ENCODE measurements around the gene FOXL1.

The FOXL1 gene

DNA sequence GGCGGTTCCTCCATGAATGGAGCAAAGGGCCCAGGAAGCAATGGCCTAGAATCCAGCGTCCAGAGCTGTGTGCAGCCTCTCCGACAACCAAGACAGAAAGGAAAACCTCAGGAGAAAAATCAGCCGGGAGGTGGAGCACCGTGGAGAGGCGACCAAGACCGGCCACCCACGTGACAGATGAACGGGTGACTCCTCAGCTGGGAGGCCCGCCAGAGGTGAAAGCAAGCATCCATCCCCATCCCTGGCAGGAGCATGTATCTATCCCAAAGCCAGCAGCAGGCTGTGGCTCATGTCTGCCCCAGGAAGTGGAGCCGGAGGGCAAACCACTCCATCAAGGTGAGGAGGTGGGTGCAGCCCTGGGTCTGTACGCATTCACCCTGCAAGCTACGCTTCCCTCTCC is 52.1 kb downstream of the FOXL1 start:
- DNase-seq (ENCODE audit: low read depth in 2 of 2, low spot score in 1 of 2): no peak

DNA sequence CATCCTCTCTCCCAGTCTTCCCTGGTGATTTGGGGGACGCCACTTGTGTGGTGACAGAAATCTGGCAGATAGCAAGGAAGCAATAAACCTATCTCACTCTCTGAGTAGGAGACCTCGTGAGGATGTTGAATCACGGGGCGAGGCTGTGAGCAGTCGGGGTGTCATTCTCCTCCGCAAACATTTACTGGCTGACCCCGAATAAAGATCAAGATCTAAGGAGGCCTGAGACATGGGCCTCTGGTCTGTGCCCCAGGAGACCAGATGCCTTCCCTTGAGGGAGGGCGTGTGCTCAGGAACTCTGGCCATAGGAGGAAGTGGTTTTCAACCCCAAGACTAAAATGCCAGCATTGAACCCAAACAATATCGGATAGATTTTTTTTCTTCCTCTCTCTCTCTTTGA is 53.1 kb downstream of the FOXL1 start:
- DNase-seq (ENCODE audit: low read depth in 2 of 2, low spot score in 1 of 2): no peak

All from stimulated activated CD8-positive, alpha-beta memory T cell treated with anti-CD3 and anti-CD28 coated beads, Interleukin-4, amount 100 ng/mL, for 1 hour (primary cell).